Measurements from ENCODE around the gene COL18A1. TPM values are rescaled to one million over a fixed set of nuclear protein-coding genes. Genes with fewer than 3 reads are reported as not detected.

The COL18A1 gene
- total and polyA plus RNA-seq, 3 donors from 2014 or later = 53.2 to 165 (median 111) TPM

GRCh38 chr21:45452696-45453307 is 47.8 kb downstream of the COL18A1 start:
- WGBS, 2 donors = 88 to 96% methylated on average over 7 of the region's 7 CpGs
- TF ChIP-seq POLR2A (IDR thresholded peaks at IDR 0.05) = no peak
- no peak for TF ChIP-seq CTCF (IDR thresholded peaks at IDR 0.05)

GRCh38 chr21:45453308-45453950 is 48.5 kb downstream of the COL18A1 start:
- Histone ChIP-seq H3K27me3 (no peaks in the 10 kb centered on the region), H3K9me3 (no peaks in the 10 kb centered on the region), H3K4me1 (peaks cover 2% of the 10 kb centered on the region), H3K27ac (no peak overlapping the region), H3K36me3 (ENCODE audit: low read depth, missing control alignments) (no peaks in the 10 kb centered on the region), H3K4me3 (no peak overlapping the region)
- TF ChIP-seq POLR2A (IDR thresholded peaks at IDR 0.05) (no peak), CTCF (IDR thresholded peaks at IDR 0.05) (no peak)
- WGBS, 2 donors = 89 to 91% methylated on average over 13 of the region's 13 CpGs
- DNase-seq = no peak
- intact Hi-C loops (cut with DNase I; ENCODE audit: low total_unique reads) = no loop called here

More at GRCh38 chr21:45452696-45453307, 47.8 kb downstream of the COL18A1 start:
- Histone ChIP-seq H3K27me3 (no peaks in the 10 kb centered on the region), H3K27ac (no peak overlapping the region), H3K36me3 (ENCODE audit: low read depth, missing control alignments) (no peaks in the 10 kb centered on the region), H3K4me1 (peaks cover 2% of the 10 kb centered on the region), H3K4me3 (no peak overlapping the region), H3K9me3 (no peaks in the 10 kb centered on the region)
- intact Hi-C loops (cut with DNase I; ENCODE audit: low total_unique reads) = no loop called here
- no peak for DNase-seq

GRCh38 chr21:45454060-45454925 is 49.3 kb downstream of the COL18A1 start:
- 66 to 79% methylated on average over 17 to 24 of the region's 24 CpGs for WGBS, 2 donors
- no peak for DNase-seq
- intact Hi-C loops (cut with DNase I; ENCODE audit: low total_unique reads) = no loop called here
- Histone ChIP-seq H3K27ac (no peak overlapping the region), H3K4me3 (no peak overlapping the region), H3K36me3 (ENCODE audit: low read depth, missing control alignments) (no peaks in the 10 kb centered on the region), H3K4me1 (peaks cover 2% of the 10 kb centered on the region), H3K27me3 (no peaks in the 10 kb centered on the region), H3K9me3 (no peaks in the 10 kb centered on the region)
- no peak for TF ChIP-seq CTCF (IDR thresholded peaks at IDR 0.05)
- TF ChIP-seq POLR2A (IDR thresholded peaks at IDR 0.05) = no peak

GRCh38 chr21:45454926-45455673 is 50.1 kb downstream of the COL18A1 start:
- H3K27ac ChIP-seq = no peak overlapping the region
- no peaks in the 10 kb centered on the region for H3K9me3 ChIP-seq
- no peaks in the 10 kb centered on the region for H3K27me3 ChIP-seq
- H3K4me3 ChIP-seq = no peak overlapping the region
- intact Hi-C loops (cut with DNase I; ENCODE audit: low total_unique reads) = no loop called here
- peaks cover 2% of the 10 kb centered on the region for H3K4me1 ChIP-seq
- 56 to 64% methylated on average over 5 to 23 of the region's 23 CpGs for WGBS, 2 donors
- DNase-seq = no peak
- no peak for TF ChIP-seq CTCF (IDR thresholded peaks at IDR 0.05)
- no peak for TF ChIP-seq POLR2A (IDR thresholded peaks at IDR 0.05)
- no peaks in the 10 kb centered on the region for H3K36me3 ChIP-seq (ENCODE audit: low read depth, missing control alignments)
